Left hindlimb (tissue), 1 donor: Measurements from ENCODE around the gene ADAMTSL1.
A peak's percentile ranks its signal among the peaks of the same experiment; 100 is the strongest.

Source experiments
- DNase-seq: peaks from one replicate; pipeline ENCODE4 v3.0.0-alpha.2; 2018

The ADAMTSL1 gene

DNA sequence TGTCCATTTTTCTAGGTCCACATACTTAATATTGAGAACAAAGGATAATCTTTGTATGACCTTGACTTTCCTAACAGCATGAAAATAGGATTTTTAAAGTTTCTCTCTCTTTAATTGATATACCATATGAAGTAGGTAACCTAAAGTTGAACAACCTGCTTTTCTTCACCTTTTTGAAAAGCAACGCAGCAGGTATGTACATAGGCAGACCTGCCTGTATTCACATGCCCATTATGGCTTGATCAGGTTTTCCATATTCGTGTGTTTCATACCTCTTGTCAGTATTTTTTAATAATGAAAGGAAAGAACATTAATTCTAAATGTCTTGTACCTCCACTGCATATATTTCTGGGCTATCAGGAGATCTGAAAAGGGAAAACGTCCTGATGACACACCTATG, 1.5 kb upstream of the ADAMTSL1 start:
- no peak for DNase-seq

DNA sequence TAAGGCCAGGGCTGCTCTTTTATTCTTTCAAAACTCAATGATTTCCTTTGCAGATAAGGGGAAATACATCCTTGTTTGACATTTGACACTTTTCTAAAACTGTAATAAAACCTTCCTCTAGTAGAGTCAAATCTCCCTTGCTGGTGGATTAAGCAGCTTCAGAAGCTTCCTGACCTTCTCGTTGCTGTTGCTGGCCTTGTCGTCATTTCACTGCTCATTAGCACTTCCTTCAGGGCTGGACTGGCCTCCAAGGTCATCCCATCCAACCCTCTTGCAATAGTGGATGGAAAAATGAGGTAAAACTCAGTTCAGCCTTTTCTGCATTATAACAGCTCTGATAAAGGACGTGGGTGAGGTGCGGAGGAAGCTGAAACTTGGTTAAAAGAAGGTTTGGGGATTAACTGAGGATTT, 1.1 kb upstream of the ADAMTSL1 start:
- DNase-seq: no peak

DNA sequence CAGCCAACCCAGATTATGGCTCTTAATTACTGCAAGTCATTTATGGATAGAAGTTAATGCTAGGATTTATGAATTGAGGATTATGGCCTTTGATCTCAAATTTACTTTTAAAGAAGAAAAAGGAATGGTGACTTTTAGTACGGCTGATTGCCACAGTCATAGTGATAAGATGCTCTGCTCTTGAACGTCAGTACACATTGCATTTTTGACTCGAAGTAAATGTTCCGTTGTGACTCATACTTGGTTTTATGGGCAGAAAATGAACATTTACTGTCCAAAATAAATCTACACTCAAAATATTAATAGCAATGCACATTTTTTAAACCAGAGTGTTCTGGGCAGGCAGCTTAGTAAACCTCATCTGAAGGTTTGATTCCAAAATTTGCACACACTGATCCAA, 830 bp downstream of the ADAMTSL1 start:
- no peak for DNase-seq

DNA sequence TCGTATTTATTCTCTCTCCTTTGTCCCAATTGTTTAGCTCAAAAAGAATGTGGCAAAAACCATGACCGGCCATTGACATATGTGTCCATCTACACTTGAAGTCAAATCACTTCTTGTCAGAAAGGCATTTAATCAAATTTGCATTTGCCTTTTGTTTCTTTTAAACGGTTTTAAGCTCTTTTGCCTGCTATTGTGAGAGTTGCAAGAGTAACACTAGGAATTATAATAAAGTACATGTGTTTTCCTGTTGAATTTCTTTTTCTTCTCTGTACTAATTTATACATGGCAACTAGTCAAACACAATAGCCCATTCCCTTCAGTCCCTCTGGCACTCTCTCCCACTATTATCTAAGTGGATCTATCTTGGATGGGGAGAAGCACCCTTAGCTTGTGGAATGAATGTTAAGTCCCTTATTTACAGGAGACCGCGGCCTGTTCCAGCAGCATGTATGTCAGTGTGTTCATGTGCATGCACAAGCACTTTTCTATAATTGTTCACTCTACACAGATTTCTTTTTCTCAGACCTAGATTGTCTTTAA, 3.2 kb downstream of the ADAMTSL1 start:
- DNase-seq: no peak

DNA sequence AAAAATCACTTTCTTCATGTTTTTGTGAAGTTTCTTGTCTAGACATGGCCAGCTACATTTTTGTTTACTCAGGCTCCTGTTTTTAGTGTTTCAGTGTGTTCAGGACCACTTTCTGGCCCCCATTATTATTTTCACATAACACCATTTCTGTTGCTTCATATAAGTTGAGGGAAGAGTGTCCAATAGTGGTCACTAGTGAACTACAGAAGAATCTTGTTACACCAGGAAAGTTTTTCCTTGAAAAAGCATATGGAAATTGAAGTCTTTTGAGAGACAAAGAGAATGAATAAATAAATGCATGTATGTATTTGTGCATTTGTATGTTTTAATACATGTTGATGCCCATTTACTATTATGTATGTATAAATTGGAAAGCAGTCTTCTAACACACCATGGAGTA, 3.8 kb downstream of the ADAMTSL1 start:
- DNase-seq: no peak

DNA sequence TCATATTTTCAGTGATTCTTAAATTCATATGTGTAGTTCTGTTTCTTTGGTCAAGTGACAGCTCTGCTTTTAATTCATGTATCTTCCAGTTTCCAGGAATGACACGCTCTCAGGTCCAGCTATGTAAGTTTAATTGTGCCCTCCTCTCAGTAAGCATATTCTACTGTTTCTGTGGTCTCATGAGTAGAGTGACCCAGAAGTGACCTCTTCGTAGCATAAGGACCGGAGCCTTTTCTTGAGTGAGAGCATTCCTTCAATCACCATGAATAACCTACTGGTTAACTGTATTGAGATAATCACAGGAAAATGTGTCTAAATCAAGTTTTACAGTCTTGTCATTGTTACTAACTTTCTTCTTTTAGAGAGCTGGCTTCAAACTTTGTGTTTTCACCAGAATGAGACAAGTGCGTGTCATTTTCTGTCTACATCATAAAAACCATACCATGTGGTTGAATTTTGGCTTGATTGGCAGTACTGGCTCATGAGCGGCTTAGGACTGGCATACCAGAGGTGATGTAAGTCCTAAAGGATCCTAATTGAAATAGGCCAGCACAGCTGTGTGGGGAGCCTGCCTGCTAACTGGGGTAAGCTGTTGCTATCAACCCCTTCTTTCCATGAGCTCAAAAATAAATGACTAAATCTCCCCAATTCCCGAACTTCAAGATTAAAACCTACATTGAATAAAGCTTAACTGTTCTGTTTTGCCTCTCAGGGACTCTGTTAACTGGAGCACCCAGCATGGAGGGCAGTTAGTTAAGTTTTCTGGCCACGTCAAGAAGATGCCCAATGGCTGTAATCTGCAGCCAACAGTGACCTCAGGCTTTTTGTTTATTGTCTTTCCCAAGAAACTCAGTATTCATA, 4.8 kb downstream of the ADAMTSL1 start:
- DNase-seq: no peak

DNA sequence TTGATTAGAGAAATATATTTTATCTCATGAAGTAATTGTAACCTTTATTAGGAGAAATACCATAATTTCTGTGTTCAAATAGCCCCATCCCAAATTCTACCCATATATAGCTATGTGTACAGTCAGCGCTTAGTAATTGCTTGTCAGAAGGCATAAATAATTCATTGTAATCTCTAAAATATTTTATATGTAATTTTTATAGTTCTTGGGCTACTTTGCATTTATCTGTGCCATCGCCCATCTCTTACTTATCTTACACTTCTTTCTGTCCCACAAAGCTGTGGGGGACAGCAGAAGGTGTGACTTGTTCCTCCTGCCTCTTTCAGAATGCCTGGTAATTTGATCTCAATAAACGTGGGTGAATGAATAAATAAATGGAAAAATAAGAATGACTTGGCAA, 5.5 kb downstream of the ADAMTSL1 start:
- DNase-seq: no peak

DNA sequence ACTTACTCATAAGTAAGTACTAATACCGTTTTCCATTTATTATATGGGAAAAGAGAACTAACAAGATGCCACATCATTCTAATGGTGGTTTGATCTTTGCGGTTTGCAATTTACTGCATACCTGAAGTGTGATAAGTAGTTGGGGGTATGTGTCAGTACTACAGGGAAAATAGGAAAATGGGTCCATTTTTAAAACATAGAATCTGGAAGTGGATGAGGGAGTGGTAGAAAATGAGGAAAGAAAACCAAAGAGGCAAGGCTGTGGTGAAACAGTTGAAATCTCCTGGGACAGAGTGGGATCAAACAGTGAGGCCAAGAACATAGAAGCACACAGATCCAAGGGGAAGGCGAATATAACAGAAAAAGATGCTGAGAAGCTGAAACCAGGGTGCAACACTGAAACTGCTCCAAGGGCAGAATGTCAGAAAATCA, 6.7 kb downstream of the ADAMTSL1 start:
- DNase-seq: no peak

DNA sequence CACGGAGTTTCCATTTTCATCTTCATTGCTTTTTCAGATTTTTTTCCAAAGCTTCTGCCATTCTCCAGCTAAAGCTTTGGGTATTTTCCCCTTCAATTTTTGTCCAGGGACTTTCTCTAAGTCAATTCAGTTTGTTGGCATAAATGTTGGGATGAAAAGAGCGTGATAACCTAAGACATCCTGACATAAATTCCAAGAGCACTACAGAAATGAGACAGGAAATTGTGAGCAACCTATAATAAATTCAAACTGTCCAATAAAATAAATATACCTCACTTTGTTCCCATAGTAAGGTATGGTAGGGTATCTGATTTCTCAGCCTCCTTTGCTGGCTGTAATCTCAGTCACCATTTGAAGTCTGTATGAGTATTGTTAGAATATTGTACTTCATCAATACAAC, 8.4 kb downstream of the ADAMTSL1 start:
- no peak for DNase-seq

DNA sequence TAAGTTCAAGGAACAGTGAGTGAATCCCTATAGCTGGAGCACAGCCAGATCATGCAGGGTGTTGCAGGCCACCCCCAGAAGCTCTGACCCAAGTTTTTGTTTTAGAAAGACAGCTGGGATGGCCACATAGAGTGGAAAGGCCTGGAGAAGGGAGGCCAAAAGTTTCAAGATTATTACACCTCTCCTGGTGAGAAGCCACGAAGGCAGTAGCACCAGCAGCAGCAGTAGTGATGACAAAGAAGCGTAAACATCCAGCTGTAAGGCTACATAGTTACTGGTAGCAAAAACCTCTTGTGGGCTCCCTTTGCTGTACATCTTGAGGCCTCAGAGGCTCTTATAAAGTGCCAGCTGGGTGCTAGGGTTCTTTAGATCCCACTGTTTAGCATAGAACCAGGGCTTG, 11.8 kb downstream of the ADAMTSL1 start:
- no peak for DNase-seq

DNA sequence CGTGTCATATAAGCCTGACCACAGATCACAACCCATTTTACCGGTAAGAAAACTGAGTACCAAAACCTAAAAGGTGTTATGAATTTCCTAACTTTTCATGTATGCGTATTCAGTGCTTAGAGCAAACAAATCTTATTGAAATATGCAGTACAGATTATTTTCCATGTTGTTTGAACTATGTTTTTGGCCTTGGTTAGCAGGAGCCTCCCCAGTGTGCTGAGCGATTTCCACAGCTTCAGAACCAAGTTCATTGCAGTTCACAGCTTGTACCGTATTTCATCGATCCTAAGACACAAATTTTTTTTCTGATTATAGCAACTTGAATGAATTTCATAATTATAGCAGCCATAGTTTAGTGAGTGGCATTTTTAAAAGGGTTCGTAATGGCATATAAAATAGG, 13.7 kb downstream of the ADAMTSL1 start:
- DNase-seq: no peak

DNA sequence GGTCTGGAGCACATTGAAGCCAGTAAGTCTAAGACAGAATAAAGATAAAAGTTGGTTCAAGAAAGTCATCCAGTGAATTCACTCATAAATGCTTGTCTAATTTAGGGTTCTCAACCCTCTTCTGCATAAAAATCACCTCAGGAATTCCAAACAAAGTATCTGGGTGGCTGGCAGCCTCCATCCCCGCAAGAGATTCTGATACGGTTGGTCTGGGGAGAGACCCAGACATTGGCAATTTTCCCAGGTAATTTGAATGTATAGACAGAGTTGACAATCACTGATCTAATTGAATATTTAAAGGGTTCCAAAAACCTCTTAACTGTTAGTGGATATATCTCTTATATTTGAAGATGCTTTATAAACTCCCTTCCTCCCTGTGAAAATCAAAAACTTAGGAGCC, 14.9 kb downstream of the ADAMTSL1 start:
- no peak for DNase-seq

DNA sequence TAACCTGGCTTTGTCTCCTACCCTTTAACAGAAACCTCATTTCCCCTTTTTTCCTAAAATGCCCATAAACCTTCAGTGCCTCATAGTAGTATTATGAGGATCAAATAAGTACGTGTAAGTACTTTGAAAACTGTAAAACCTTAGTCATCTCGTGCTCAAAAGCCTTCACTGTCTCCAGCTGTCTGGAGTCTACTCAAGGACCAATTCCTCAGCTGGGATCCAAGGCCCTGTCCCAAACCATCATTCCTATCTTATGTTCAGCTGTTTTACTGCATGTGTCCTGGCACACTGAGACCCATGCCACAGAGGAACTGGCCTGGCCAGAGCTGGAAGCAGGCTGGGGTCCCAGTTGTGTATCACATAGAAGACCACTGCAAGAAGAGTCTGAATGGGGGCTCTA, 15.9 kb downstream of the ADAMTSL1 start:
- DNase-seq: no peak

DNA sequence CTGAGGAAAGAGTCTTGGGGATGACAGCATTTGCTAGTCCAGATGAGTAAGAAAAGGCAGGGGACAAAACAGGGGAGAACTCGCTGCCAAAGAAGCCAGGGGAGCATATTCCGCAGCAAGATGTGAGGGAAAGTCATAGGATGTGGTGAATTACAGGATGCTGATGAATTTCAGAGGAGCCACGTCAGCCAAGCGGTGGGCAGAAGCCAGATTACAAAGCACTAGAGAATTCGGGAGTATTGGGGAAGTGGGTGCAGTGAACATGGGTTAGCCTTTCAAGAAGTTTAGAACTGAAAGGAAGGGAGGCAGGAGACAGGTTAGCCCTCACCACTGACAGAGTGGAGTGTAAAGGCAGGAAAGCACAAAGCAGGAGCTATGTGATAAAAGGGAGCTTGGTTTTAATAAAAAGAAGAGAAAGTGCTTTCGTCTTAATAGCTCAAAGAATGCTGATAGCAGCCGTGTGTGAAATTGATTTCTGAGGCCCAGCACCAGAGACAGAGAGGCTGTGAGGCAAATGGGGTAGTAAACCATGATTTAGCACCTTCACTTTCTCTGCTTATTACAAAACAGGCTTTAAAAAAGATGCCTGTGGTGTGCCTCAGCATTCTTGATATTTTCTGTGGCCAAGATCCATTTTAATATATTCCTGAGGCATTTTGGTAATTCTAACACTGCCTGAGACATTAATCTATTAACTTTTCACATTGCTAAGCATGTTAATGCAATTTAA, 16.9 kb downstream of the ADAMTSL1 start:
- DNase-seq: peak; percentile 43

DNA sequence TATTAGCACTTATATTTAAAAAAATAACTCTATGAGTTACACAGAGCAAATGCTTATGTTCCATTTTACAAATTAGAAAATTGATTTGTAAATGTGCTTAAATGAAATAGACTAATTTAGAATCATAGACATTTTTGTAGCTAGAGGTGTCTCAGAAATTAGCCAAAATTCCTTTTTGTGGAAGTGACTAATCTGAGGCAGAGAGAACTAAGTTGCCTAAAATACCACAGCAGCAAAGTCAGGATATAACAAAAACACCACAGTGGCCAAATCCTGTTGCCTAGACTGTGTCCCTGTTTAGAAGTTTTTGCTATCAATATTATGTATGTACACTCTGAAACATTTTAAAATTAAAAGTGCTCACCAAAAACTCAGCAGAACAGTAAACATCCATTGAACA, 18.7 kb downstream of the ADAMTSL1 start:
- no peak for DNase-seq

DNA sequence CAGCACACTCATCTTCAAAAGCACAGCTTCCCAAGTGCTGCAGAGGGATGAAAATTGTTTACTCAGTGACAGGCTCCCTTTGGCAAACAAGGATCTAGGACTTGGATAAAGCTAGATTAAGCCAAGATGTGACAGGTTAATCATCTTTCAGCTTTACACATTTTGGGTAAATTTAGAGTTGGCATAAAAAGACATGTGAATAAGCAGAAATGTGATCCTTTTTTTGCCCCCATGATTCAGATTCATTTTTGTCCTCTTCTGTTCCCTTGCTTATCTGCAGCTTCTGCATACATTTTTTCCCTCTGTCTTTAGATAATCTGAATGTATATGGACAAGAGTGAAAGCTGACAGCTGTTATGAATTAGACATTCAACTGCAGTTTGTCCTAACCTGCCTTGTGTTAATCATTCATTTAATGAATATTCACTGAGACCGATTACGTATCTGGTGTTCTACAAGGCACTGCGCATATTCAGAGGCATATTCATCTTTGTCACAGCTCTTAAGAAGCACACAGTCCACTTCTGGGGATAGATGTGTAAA, 19.6 kb downstream of the ADAMTSL1 start:
- DNase-seq: no peak

DNA sequence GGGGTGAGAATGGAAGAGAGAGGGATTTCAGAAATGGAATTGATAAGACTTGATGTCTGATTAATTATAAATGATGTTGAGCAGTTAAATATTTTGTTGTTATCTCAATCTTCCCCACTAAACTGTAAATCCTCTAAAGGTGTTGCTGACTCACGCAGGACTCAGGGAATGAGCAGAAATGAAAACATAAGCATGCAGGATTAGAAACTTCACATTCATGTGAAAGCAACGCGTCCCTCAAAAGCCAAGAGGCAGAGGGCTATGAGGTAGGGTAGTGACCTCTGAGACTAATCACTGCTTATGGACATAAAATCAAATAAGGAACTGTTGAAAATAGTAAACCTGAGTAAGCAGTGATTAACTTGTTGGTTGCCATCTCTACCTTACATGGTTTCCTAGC, 21.1 kb downstream of the ADAMTSL1 start:
- no peak for DNase-seq

DNA sequence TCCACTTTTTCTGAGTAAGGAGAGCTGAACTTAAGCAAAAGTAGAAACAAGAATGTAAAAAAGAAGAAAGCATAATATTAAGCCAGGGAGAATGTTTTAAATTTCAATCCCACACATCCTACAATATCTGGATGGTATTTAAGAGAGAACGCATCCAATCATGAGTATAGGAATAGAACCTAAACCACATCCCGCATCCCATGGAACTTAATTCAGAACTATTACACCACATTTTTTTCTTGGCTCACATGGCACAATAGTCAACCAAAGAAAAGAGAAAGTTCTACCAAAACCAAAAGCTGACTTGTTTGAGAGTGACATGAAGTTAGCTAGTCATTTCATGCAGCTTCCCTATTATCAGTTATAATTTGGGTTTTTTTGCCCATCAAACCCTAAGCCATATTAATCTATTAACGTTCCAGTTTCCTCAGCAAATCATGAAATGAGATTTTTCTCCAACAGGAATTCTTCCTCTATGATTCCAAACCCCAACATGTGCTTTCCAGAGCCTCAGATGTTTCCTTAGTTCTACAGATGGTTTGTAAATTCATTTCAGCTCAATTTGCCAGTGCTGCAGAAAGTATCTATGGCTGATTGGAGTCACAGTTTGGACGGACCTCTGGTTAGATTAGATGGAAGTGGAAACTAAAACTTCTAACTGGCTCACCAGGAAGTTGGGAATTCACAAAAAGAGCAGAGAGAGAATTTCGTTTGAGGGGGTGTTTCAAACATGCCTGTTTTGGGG, 22.5 kb downstream of the ADAMTSL1 start:
- no peak for DNase-seq

DNA sequence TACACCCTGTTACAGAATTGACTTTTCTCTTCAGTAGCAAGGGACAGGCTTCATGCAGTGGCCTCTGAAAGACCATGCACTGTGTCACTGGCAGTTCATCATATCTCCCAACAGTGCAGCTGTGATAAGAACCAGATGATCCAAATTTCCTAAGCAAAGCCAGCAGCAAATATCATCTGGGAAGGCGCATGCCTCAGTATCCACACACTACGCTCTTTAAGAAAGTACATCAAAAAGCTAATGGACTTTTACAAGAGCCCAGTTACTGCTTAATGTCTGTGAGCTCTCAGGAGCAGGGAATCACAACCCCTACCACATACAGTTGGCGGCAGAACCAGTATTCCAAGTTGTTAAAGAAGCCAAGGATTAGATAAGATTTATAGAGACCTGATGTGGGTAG, 25.1 kb downstream of the ADAMTSL1 start:
- DNase-seq: no peak

DNA sequence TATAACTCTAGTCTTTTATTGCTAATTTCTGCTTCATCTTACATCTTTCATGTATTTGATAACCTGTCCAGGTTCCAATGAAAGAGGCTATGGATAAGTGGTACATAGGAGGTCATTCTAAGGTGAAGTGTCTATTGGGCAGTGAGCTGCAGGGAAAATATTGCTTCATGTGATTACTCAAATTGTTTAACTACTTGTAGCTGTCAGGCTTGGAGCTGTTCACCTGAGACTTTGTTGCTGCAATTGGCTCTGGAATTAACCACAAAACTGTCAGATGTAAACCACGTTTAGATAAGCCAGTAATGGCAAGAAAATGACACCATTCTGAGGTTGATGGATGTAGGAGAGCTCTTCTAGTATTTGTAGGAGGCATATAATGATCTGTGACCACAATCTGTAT, 26.0 kb downstream of the ADAMTSL1 start:
- no peak for DNase-seq

DNA sequence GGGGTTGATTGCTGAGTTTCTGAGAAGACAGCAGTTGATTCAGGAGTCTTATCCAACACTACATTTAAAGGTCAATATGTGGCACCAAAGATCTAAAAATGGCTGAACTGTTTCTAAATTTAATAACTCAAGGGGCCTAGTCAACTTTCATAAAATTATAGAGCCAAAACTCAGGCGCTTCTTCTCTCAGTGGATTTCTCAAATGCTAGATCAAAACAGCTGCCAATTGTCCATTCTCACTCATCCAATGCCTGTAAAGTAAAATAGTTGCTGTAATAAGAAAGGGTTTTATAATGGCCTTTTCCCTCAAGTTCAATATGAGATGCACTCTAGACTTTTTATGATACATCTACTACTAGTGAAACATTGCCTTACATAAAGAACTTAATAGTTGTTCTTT, 26.5 kb downstream of the ADAMTSL1 start:
- no peak for DNase-seq

DNA sequence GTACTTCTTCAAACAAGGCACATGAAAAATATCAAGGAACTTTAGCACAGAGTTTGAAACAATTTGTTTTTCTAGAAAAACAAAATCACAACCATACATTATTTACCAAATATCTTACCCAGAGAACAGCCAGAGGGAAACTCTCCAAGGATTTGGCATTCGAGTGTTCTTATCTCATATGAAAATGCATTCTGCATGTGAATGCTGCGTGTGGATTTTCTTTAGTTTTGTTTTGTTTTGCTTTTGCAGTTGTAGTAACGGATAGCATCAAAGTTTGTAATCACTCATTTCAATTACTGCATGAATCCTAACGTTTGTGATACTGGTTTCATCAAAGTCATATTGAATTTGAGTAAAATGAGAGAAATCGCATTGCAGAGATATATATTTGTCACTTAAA, 28.0 kb downstream of the ADAMTSL1 start:
- DNase-seq: no peak

DNA sequence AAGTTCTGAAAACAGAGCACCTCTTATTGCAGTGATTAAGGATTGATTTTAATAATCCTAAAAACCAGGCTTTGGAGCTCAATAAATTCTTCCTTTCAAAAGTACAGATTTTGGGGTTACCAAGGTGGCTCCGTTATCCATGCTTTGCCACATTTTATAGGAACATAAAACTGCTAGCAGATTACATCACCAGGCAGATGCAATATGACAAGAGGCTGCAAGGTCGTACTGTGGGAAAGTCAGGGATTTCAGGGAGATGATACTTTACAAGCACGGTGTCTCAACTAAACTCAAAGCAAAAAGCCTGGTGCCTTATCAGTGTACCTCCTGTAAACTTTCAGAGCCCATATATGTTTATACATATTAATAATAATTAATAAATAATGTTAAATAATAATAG, 28.6 kb downstream of the ADAMTSL1 start:
- DNase-seq: no peak
